Thyroid gland (tissue), 4 donors: ENCODE measurements around the gene NCAPH2. TPM values are rescaled to one million over a fixed set of nuclear protein-coding genes. Genes with fewer than 3 reads are reported as not detected.
A peak's percentile ranks its signal among the peaks of the same experiment; 100 is the strongest.

Source experiments
- DNase-seq, 2 donors: peaks; one replicate each; pipeline ENCODE4 v3.0.0-alpha.2; 2019
- H3K27ac ChIP-seq, 3 donors: fragments of 200-600 bp; sonication (generic); 1 replicate in 2 of 3; 2 replicates in 1 of 3; pipeline ENCODE4 v1.5.1; 2016 to 2019; ENCODE audit warnings: mild to moderate bottlenecking in 1 of 3, moderate library complexity in 1 of 3
- H3K27me3 ChIP-seq: fragments of 200-600 bp; sonication (generic); one replicate; pipeline ENCODE4 v1.5.1; 2019
- H3K36me3 ChIP-seq, 2 donors: fragments of 200-600 bp; sonication (generic); one replicate each; pipeline ENCODE4 v1.5.1; 2016 to 2019
- H3K4me1 ChIP-seq, 2 donors: fragments of 200-600 bp; sonication (generic); one replicate each; pipeline ENCODE4 v1.5.1; 2017 to 2019
- H3K4me3 ChIP-seq, 3 donors: fragments of 200-600 bp; sonication (generic); replicated peaks in 1 of 3; 1 replicate in 2 of 3; 2 replicates in 1 of 3; pipeline ENCODE4 v1.5.1; 2016; ENCODE audit warnings: mild to moderate bottlenecking in 1 of 3
- H3K9me3 ChIP-seq: fragments of 200-600 bp; sonication (generic); one replicate; pipeline ENCODE4 v1.5.1; 2017
- CTCF ChIP-seq, 6 experiments: fragments of 200-600 bp in 3 of 6; fragments of 450-650 bp in 3 of 6; sonication (generic) in 3 of 6; IDR thresholded peaks; one replicate each; pipeline ENCODE4 v1.5.1; 2016 to 2019; ENCODE audit warnings: antibody characterized with exemption in 6 of 6, mild to moderate bottlenecking in 2 of 6, inconsistent platforms in 1 of 6, moderate library complexity in 1 of 6
- POLR2A ChIP-seq, 2 donors: fragments of 450-650 bp; IDR thresholded peaks; one replicate each; pipeline ENCODE4 v1.6.1; 2017; ENCODE audit warnings: antibody characterized with exemption in 2 of 2, mild to moderate bottlenecking in 2 of 2, moderate library complexity in 1 of 2
- WGBS, 2 donors: methylation state at CpG; one replicate each; pipeline ENCODE4 v1.1.5; 2017; 5-methylcytosine and 5-hydroxymethylcytosine counted together
- intact Hi-C: fragments of 100-400 bp; cut with DNase I; formaldehyde crosslinking; loops from one replicate; pipeline ENCODE4 v1.15.1; 2023
- total RNA-seq, 4 donors: library from RNA; depleted of rRNA; stranded (reverse); fragments of >200 nt; gene quantifications; one replicate each; pipeline ENCODE4 v1.2.3, GENCODE V29; 2016

The NCAPH2 gene
- total RNA-seq, 4 donors from 2014 or later: 39.6 to 47.5 (median 43.1) TPM

- no peak overlapping the region for H3K4me3 ChIP-seq
- peaks cover 5 to 11% of the 10 kb centered on the region in 2 donors for H3K36me3 ChIP-seq
- no peaks in the 10 kb centered on the region for H3K9me3 ChIP-seq
- WGBS, 2 donors: 93 to 95% methylated on average over 11 to 12 of the region's 12 CpGs
- H3K27me3 ChIP-seq: no peaks in the 10 kb centered on the region
- no peak for TF ChIP-seq POLR2A (IDR thresholded peaks at IDR 0.05)
- no peak for TF ChIP-seq CTCF (IDR thresholded peaks at IDR 0.05)
- intact Hi-C loops: no loop called here
- H3K4me1 ChIP-seq: peaks cover 14 to 22% of the 10 kb centered on the region in 2 donors
- peak overlapping the region in 2 of 3 donors; percentile 47 to 56 for H3K27ac ChIP-seq
- no peak for DNase-seq
Observed at GRCh38 chr22:50570861-50571260, 62.8 kb downstream of the NCAPH2 start.

DNA sequence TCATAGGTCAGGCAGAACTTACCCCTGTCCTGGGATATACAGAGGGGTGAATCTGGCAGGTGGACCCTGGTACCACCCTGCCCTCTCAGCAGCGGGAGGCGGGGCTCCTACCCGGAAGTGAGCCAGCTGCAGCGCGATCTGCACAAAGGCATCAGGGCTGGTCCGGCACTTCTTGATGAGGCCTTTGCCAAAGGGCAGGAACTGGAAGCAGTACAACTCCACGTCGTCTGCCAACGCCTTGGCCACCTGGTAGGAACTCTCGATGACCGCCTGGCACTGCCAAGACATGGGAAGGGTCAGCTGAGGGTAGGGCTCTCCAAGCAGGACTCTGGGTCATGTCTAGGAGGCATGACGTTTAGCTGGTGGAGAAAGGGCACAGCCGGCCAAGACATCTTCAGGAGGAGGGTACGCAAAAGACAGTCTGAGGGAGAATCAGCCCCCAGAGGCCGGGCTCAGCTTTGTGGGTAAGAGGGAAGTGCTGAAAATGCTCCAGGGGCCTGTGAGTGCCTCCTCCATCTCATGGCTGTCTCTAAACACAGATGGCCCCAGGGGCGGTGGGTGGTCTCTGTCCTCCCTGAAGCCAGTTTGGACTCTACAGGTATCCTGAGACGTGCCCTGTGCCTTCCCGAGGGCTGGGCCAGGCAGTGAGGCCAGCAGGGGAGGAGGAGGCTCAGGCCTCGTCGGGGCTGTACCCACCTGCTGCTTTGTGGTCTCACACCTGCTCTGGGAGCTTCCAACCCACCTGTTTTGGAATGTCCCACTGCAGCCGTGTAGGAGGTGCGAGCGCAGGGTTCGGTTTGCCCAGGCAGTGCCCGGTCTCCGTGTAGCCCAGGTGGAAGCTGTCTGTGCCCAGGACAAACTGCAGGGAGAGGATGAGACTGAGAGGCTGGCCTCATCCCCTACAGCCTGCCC is 63.5 kb downstream of the NCAPH2 start:
- H3K27me3 ChIP-seq: no peaks in the 10 kb centered on the region
- H3K4me1 ChIP-seq: peaks cover 14 to 22% of the 10 kb centered on the region in 2 donors
- H3K27ac ChIP-seq: peak overlapping the region in 2 of 3 donors; percentile 47 to 56
- no peak overlapping the region for H3K4me3 ChIP-seq
- 77 to 90% methylated on average over 12 to 23 of the region's 26 CpGs for WGBS, 2 donors
- no peak for DNase-seq
- intact Hi-C loops: no loop called here
- peaks cover 5 to 11% of the 10 kb centered on the region in 2 donors for H3K36me3 ChIP-seq
- TF ChIP-seq CTCF (IDR thresholded peaks at IDR 0.05): no peak
- no peaks in the 10 kb centered on the region for H3K9me3 ChIP-seq

DNA sequence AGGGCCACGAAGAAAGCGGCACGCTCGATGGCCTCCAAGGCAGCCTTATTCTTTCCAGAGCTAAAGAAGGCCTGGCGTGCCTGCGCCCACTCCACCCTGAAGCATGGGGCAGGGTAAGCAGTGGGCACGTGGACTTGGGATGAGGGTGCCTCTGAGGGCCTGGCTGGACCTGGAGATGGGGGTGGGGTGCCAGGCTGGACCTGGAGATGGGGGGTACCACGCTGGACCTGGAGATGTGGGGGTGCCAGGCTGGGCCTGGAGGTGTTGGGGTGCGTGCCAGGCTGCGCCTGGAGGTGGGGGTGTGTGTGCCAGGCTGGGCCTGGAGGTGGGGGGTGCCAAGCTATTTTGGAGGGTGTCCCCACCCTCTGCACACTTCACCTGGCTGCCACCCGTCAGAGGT is 64.9 kb downstream of the NCAPH2 start:
- no peak overlapping the region for H3K4me3 ChIP-seq

GRCh38 chr22:50573491-50574382 is 65.7 kb downstream of the NCAPH2 start:
- Histone ChIP-seq H3K4me3 (no peak overlapping the region), H3K4me1 (peaks cover 17 to 29% of the 10 kb centered on the region in 2 donors), H3K27me3 (no peaks in the 10 kb centered on the region), H3K36me3 (peaks cover 5 to 8% of the 10 kb centered on the region in 2 donors), H3K9me3 (no peaks in the 10 kb centered on the region), H3K27ac (no peak overlapping the region)
- no peak for DNase-seq
- 89 to 91% methylated on average over 18 to 21 of the region's 26 CpGs for WGBS, 2 donors
- TF ChIP-seq POLR2A (IDR thresholded peaks at IDR 0.05): no peak
- TF ChIP-seq CTCF (IDR thresholded peaks at IDR 0.05): no peak
- intact Hi-C loops: no loop called here

More for the DNA sequence above, 64.9 kb downstream of the NCAPH2 start:
- no peak overlapping the region for H3K27ac ChIP-seq
- peaks cover 14 to 22% of the 10 kb centered on the region in 2 donors for H3K4me1 ChIP-seq
- no peaks in the 10 kb centered on the region for H3K27me3 ChIP-seq
- H3K36me3 ChIP-seq: peaks cover 5 to 11% of the 10 kb centered on the region in 2 donors
- no peak for TF ChIP-seq POLR2A (IDR thresholded peaks at IDR 0.05)
- TF ChIP-seq CTCF (IDR thresholded peaks at IDR 0.05): no peak
- 95 to 97% methylated on average over 9 to 10 of the region's 11 CpGs for WGBS, 2 donors
- intact Hi-C loops: no loop called here
- DNase-seq: no peak
- no peaks in the 10 kb centered on the region for H3K9me3 ChIP-seq
